Pancreas (tissue), 10 donors: ENCODE measurements around the gene TNS3. TPM values are rescaled to one million over a fixed set of nuclear protein-coding genes. Genes with fewer than 3 reads are reported as not detected.

Experiments used
- ATAC-seq, 4 donors: fragments of 200-7000 bp; cut with Tn5 transposase; one replicate each; pipeline versions ENCODE4 v1.8.0 to v1.9.1; 2020; ENCODE audit warnings: mild to moderate bottlenecking in 4 of 4, moderate library complexity in 4 of 4
- DNase-seq, 6 donors: peaks; one replicate each; pipeline ENCODE4 v3.0.0-alpha.2; 2020
- FAIRE-seq: peaks from 2 replicates; lab custom pipeline; 2012; peaks lifted over from hg19 to GRCh38; lab: Jason Lieb, UNC
- H3K27ac ChIP-seq, 4 donors: fragments of 200-600 bp; sonication (generic); 1 replicate in 3 of 4; 2 replicates in 1 of 4; pipeline versions ENCODE4 v1.5.0 to v1.8.0; 2020
- H3K27me3 ChIP-seq, 4 donors: fragments of 200-600 bp; one replicate each; pipeline ENCODE4 v1.8.0; 2021
- H3K36me3 ChIP-seq, 3 donors: fragments of 200-600 bp; sonication (generic) in 1 of 3; one replicate each; pipeline versions ENCODE4 v1.5.0 to v1.8.0; 2020 to 2021
- H3K4me1 ChIP-seq, 3 donors: fragments of 200-600 bp; one replicate each; pipeline ENCODE4 v1.8.0; 2021
- H3K4me3 ChIP-seq, 4 donors: fragments of 200-600 bp; sonication (generic) in 2 of 4; one replicate each; pipeline versions ENCODE4 v1.5.0 to v1.8.0; 2020 to 2021
- H3K9me3 ChIP-seq, 4 donors: fragments of 200-600 bp; one replicate each; pipeline ENCODE4 v1.8.0; 2021
- WGBS, 2 donors: extraction: QIAGEN DNeasy Blood & Tissue Kit; methylation state at CpG; one replicate each; pipeline ENCODE4 v1.1.7; 2013; 5-methylcytosine and 5-hydroxymethylcytosine counted together
- intact Hi-C, 3 donors: fragments of 100-400 bp; cut with DNase I; formaldehyde crosslinking; loops; one replicate each; pipeline versions ENCODE4 v1.11.1 to v1.14.2; 2022
- polyA plus RNA-seq, 2 donors: library from polyadenylated mRNA; stranded (reverse); fragments of 200-250 nt; gene quantifications; one replicate each; pipeline ENCODE4 v1.2.3, GENCODE V29; 2013
- total RNA-seq, 6 donors: library from RNA; stranded (reverse); fragmentation: NEBNext Ultra II Directional in 4 of 6; extraction: Animal tissue kit (Norgen Biotek cat#: 25700) in 4 of 6; gene quantifications; one replicate each; pipeline versions ENCODE4 v1.2.1 to v1.2.4, GENCODE V29; 2021 to 2023
- TF ChIP-seq, protein P1 (sequence below), 4 donors: fragments of 200-600 bp; sonication (generic) in 3 of 4; IDR thresholded peaks; one replicate each; pipeline versions ENCODE4 v1.5.0 to v1.8.0; 2021; ENCODE audit warnings: antibody characterized with exemption in 4 of 4
- donor health status: healthy with polysubstance abuse.
- donor health status: DM: no; HTN: no; CAD: no; lungs with moderate emphysema.
- donor health status: DM: no; HTN: no; CAD: no.
- donor health status: control.
- donor health status: control.
- donor health status: Bipolar disorder and iron deficiency.
- donor health status: DM: yes; HTN: yes; CAD: no.
- donor health status: DM: no; HTN: no; CAD: no.
- donor health status: DM: no; HTN: no; CAD: no.
- donor health status: DM: yes; HTN: yes; CAD: no.

The TNS3 gene
- total and polyA plus RNA-seq, 8 donors: 28.0 to 125 (median 91.2) TPM

DNA sequence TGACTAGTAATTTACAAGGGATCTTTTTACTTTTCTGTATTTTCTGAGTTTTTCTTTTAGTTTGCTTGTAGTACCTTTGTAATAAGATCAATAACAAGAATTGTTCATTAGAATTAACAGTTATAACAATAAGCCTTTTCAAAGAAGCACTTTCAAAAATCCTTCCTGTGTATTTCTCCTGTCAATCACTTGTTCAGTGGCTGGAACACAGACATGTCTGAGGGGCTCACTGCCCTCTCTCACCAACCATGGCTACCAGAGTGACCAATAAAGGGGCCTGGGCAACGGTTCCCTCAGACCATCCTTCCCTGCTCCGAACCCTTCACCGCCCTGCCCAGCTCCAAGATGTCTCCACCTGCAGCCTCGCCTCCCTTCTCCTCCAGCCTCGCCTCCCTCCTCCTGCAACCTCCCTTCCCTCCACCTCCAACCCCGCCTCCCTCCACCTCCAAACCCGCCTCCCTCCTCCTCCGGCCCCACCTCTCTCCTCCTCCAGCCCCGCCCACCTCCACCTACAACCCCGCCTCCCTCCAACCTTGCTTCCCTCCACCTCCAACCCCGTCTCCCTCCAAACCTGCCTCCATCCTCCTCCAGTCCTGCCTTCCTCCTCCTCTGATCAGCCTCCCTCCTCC is 353.4 kb downstream of the TNS3 start:
- Histone ChIP-seq H3K9me3 (no peaks in the 10 kb centered on the region), H3K27ac (no peak overlapping the region), H3K4me1 (no peaks in the 10 kb centered on the region), H3K4me3 (no peak overlapping the region), H3K36me3 (no peaks in the 10 kb centered on the region), H3K27me3 (no peaks in the 10 kb centered on the region)
- FAIRE-seq (no peak), DNase-seq (no peak), ATAC-seq (no peak)
- intact Hi-C loops: no loop called here
- TF ChIP-seq, protein P1, sequence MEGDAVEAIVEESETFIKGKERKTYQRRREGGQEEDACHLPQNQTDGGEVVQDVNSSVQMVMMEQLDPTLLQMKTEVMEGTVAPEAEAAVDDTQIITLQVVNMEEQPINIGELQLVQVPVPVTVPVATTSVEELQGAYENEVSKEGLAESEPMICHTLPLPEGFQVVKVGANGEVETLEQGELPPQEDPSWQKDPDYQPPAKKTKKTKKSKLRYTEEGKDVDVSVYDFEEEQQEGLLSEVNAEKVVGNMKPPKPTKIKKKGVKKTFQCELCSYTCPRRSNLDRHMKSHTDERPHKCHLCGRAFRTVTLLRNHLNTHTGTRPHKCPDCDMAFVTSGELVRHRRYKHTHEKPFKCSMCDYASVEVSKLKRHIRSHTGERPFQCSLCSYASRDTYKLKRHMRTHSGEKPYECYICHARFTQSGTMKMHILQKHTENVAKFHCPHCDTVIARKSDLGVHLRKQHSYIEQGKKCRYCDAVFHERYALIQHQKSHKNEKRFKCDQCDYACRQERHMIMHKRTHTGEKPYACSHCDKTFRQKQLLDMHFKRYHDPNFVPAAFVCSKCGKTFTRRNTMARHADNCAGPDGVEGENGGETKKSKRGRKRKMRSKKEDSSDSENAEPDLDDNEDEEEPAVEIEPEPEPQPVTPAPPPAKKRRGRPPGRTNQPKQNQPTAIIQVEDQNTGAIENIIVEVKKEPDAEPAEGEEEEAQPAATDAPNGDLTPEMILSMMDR (IDR thresholded peaks at IDR 0.05): no peak
- WGBS, 2 donors: 91 to 99% methylated on average over 8 to 11 of the region's 11 CpGs

DNA sequence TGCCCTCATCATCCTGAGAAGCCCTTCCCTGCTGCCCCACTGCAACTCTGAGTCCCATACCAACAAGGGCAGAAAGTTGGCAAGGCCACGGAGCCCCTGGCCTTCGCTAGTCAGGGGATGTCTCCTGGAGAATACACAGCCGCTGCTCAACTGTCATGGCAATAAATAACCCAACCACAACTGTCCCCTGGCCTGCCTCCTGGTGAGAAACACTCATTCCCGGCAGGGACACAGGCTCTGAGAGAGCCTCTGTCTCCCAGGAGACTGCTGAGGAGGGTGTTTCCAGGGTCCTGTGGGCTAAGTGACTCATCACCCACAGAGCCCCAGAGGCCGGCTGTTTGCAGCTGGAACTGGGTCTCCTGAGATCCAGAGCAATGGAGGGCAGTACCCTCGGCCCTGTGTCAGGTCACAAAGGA is 354.1 kb downstream of the TNS3 start:
- H3K4me3 ChIP-seq: no peak overlapping the region
- ATAC-seq: peak in 3 of 4 donors; percentile 59 to 82 (median 74)
- H3K9me3 ChIP-seq: no peaks in the 10 kb centered on the region
- no peaks in the 10 kb centered on the region for H3K27me3 ChIP-seq
- intact Hi-C loops: no loop called here
- 73 to 84% methylated on average over 6 of the region's 6 CpGs for WGBS, 2 donors
- H3K36me3 ChIP-seq: no peaks in the 10 kb centered on the region
- no peak for DNase-seq
- no peak overlapping the region for H3K27ac ChIP-seq
- FAIRE-seq: no peak
- TF ChIP-seq, protein P1 (IDR thresholded peaks at IDR 0.05): no peak
- no peaks in the 10 kb centered on the region for H3K4me1 ChIP-seq

DNA sequence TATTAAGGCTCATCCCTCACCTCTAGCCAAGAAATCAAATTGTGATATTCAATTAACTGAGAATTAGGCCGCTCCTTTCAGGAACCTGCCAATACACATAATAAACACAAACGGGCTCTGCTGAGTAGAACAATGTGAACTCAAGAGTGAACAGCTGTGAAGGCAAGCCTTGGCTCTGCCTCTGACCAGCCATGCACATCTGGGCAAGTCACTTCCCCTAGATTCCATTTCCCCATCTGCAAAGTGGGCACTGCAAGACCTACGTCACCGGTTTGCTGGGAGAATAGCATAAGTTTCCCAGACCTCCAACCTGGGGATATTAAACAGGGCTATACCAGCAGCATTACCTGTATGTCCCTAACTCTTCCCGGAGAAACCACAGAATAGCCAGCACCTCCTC is 355.2 kb downstream of the TNS3 start:
- FAIRE-seq (no peak), DNase-seq (no peak), ATAC-seq (no peak)
- Histone ChIP-seq H3K36me3 (no peaks in the 10 kb centered on the region), H3K27ac (no peak overlapping the region), H3K9me3 (no peaks in the 10 kb centered on the region), H3K27me3 (no peaks in the 10 kb centered on the region), H3K4me1 (no peaks in the 10 kb centered on the region), H3K4me3 (no peak overlapping the region)
- intact Hi-C loops: no loop called here
- TF ChIP-seq, protein P1 (IDR thresholded peaks at IDR 0.05): no peak
- 87 to 95% methylated on average over 5 of the region's 5 CpGs for WGBS, 2 donors

DNA sequence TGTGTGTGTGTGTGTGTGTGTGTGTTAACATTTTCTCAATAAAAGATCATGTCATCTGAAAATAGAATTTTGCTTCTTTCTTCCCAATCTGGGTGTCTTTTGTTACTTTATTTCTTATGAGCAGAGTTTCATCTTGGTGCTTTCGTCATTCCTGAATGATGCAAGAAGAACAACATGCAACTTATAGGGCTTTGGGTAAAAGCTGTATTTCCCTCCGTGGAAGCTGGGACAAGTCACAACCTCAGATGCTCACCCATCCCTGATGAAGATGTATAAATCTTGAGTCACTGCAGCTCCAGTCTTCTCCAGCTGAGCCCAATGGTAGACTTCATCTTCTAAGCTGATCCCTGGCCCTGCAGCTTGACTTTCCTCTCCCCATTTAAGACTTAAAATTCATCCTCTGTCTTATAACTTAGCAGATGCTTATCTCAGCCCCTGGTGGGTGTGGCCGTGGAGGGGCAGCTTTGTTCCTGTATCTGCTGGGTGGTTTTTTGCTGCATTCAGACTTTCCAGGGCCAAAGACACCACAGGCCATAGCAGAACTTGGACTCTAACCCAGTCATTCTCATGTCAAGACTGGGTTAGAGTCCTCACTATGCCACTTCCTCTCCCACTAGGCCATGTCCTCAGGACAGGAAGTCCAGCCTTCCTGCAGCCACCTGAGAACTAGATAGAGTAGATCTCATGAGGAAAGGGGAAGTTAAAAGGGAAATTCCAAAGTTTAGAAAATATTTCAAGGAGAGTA is 356.4 kb downstream of the TNS3 start:
- Histone ChIP-seq H3K27ac (no peak overlapping the region), H3K4me3 (no peak overlapping the region), H3K36me3 (no peaks in the 10 kb centered on the region), H3K4me1 (no peaks in the 10 kb centered on the region), H3K27me3 (no peaks in the 10 kb centered on the region), H3K9me3 (no peaks in the 10 kb centered on the region)
- peak in 1 of 4 donors; percentile 35 for ATAC-seq
- 63 to 69% methylated on average over 3 of the region's 3 CpGs for WGBS, 2 donors
- TF ChIP-seq, protein P1 (IDR thresholded peaks at IDR 0.05): no peak
- no peak for DNase-seq
- intact Hi-C loops: no loop called here
- no peak for FAIRE-seq
